Measurements from ENCODE around the gene TTF2. TPM values are rescaled to one million over a fixed set of nuclear protein-coding genes. Genes with fewer than 3 reads are reported as not detected.
A peak's percentile ranks its signal among the peaks of the same experiment; 100 is the strongest.

The TTF2 gene
- total RNA-seq, 6 experiments from 2014 or later = 2.3 to 6.0 (median 4.3) TPM

DNA sequence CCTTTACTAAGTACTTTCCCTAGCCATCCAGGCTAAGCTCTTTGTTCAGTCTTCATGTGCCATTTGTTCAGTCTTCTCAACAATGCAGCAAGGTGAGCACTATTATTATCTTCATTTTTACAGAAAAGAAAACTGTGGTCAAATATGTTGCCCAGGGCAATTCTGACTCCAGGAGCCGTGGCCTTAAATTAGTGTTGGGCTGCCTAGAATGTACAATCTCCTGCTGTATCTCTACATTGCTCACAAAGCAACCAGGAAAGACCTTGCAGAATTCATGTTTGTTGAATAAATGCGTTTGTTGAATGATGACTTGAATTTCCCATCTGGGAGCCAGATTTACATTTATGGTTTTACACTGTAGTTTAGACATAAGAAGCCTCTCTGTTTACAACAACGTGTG is 44.4 kb upstream of the TTF2 start:
- Histone ChIP-seq H3K36me3 (no peaks in the 10 kb centered on the region), H3K27me3 (no peaks in the 10 kb centered on the region), H3K9me3 (no peaks in the 10 kb centered on the region), H3K4me1 (no peaks in the 10 kb centered on the region), H3K4me3 (no peak overlapping the region), H3K27ac (no peak overlapping the region)
- DNase-seq (no peak), ATAC-seq (no peak)
- intact Hi-C loops (cut with DNase I) = no loop called here
- 78% methylated on average over 3 of the region's 3 CpGs for WGBS (ENCODE audit: insufficient coverage, low coverage, low lambda C conversion rate, missing lambda C conversion rate)
- TF ChIP-seq POLR2A (IDR thresholded peaks at IDR 0.05) = no peak
- TF ChIP-seq, protein P1, sequence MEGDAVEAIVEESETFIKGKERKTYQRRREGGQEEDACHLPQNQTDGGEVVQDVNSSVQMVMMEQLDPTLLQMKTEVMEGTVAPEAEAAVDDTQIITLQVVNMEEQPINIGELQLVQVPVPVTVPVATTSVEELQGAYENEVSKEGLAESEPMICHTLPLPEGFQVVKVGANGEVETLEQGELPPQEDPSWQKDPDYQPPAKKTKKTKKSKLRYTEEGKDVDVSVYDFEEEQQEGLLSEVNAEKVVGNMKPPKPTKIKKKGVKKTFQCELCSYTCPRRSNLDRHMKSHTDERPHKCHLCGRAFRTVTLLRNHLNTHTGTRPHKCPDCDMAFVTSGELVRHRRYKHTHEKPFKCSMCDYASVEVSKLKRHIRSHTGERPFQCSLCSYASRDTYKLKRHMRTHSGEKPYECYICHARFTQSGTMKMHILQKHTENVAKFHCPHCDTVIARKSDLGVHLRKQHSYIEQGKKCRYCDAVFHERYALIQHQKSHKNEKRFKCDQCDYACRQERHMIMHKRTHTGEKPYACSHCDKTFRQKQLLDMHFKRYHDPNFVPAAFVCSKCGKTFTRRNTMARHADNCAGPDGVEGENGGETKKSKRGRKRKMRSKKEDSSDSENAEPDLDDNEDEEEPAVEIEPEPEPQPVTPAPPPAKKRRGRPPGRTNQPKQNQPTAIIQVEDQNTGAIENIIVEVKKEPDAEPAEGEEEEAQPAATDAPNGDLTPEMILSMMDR (IDR thresholded peaks at IDR 0.05) = no peak

DNA sequence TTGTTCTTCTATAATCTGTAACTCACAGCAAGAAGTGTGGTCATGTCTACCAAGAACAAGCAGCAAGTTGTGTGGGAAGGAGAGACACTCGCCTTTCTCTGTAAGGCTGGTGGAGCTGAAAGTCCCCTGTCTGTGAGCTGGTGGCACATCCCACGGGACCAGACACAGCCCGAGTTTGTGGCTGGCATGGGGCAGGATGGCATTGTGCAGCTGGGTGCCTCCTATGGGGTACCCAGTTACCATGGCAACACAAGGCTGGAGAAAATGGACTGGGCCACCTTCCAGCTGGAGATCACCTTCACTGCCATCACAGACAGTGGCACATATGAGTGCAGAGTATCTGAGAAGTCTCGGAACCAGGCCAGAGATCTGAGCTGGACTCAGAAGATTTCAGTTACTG is 43.1 kb upstream of the TTF2 start:
- no peak for ATAC-seq
- Histone ChIP-seq H3K9me3 (no peaks in the 10 kb centered on the region), H3K4me1 (no peaks in the 10 kb centered on the region), H3K27me3 (no peaks in the 10 kb centered on the region), H3K27ac (no peak overlapping the region), H3K4me3 (no peak overlapping the region), H3K36me3 (no peaks in the 10 kb centered on the region)
- 65% methylated on average over 3 of the region's 4 CpGs for WGBS (ENCODE audit: insufficient coverage, low coverage, low lambda C conversion rate, missing lambda C conversion rate)
- no peak for TF ChIP-seq POLR2A (IDR thresholded peaks at IDR 0.05)
- TF ChIP-seq, protein P1 (IDR thresholded peaks at IDR 0.05) = no peak
- intact Hi-C loops (cut with DNase I) = no loop called here
- no peak for DNase-seq

DNA sequence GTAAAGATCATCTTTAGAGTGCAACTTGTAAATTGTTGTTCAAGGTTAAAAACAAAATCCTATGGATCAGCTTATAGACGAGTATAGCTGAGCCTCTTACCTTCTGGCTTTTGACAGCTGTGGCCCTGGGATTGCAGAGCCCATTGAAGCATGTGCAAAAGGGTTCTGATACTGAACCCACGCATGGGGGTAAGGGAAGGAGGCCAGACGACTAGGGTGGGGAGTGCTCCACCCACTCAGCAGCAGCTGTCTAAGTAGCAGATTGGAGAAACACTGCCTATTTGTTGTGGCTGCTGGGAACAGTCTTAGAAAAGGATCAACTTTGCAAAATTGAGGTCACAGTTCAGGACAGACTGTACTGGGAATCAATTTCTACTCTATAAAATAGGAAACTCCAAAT is 42.5 kb upstream of the TTF2 start:
- Histone ChIP-seq H3K36me3 (no peaks in the 10 kb centered on the region), H3K4me3 (no peak overlapping the region), H3K27me3 (no peaks in the 10 kb centered on the region), H3K27ac (no peak overlapping the region), H3K9me3 (no peaks in the 10 kb centered on the region), H3K4me1 (no peaks in the 10 kb centered on the region)
- TF ChIP-seq POLR2A (IDR thresholded peaks at IDR 0.05) = no peak
- TF ChIP-seq, protein P1 (IDR thresholded peaks at IDR 0.05) = no peak
- WGBS (ENCODE audit: insufficient coverage, low coverage, low lambda C conversion rate, missing lambda C conversion rate) = 50% methylated on average over 3 of the region's 3 CpGs
- intact Hi-C loops (cut with DNase I) = no loop called here
- DNase-seq (no peak), ATAC-seq (peak in 1 of 4 donors; percentile 38)

DNA sequence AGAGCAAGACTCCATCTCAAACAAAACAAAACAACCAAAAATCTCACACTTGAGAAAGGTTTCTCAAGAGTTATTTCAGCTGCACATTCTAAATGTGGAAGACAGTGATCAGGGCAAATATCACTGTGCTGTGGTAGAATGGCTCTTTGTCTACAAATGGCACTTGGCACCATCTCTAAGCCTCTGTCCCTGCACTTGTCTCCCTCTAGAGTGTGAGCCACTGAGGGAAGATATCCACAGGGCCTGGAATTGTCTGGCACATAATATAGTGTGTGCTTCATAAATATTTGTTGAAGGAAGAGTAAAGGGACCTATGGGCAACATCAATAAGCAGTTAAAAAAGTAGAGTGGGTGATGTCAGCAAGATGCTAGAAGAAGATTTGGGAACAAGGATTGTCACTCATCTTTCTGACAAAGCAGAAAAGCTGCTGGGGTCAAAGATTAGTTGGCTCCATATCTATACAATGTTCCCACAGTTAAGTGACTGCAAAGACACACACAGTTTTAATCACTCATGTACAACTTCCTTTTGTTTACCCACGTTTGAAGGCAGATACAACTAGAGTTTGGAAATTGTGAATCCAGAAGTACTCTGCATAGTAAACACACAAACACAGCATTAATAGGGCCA is 39.5 kb upstream of the TTF2 start:
- Histone ChIP-seq H3K9me3 (no peaks in the 10 kb centered on the region), H3K4me1 (no peaks in the 10 kb centered on the region), H3K4me3 (no peak overlapping the region), H3K27me3 (no peaks in the 10 kb centered on the region), H3K36me3 (no peaks in the 10 kb centered on the region), H3K27ac (no peak overlapping the region)
- no peak for TF ChIP-seq POLR2A (IDR thresholded peaks at IDR 0.05)
- TF ChIP-seq, protein P1 (IDR thresholded peaks at IDR 0.05) = no peak
- DNase-seq = no peak
- 13% methylated on average over 1 of the region's 1 CpG for WGBS (ENCODE audit: insufficient coverage, low coverage, low lambda C conversion rate, missing lambda C conversion rate)
- intact Hi-C loops (cut with DNase I) = no loop called here
- ATAC-seq = no peak

DNA sequence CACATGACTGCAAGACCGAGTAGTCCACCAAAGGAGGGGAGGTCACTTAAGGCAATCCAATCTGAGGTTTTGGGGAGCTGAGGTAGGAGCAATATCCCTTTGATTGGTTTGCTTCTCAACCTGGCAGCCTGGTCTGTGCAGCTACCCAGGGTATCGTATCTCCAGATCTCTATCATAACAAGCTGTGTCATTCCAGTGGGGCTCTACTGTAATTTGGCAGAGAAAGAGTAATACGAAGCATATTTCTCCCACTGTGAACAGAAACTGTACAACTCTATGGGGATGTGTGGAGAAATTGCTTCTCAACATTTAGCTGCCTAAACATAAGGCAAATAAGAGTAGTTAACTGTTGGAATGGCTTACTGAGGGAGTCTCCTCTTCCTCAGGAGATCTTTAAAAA is 38.0 kb upstream of the TTF2 start:
- no peaks in the 10 kb centered on the region for H3K27me3 ChIP-seq
- 58% methylated on average over 3 of the region's 3 CpGs for WGBS (ENCODE audit: insufficient coverage, low coverage, low lambda C conversion rate, missing lambda C conversion rate)
- H3K9me3 ChIP-seq = no peaks in the 10 kb centered on the region
- H3K27ac ChIP-seq = no peak overlapping the region
- H3K4me3 ChIP-seq = no peak overlapping the region
- H3K36me3 ChIP-seq = no peaks in the 10 kb centered on the region
- no peak for ATAC-seq
- TF ChIP-seq, protein P1 (IDR thresholded peaks at IDR 0.05) = no peak
- TF ChIP-seq POLR2A (IDR thresholded peaks at IDR 0.05) = no peak
- H3K4me1 ChIP-seq = no peaks in the 10 kb centered on the region
- DNase-seq = no peak
- intact Hi-C loops (cut with DNase I) = no loop called here
